Sigmoid colon (tissue), 7 donors: ENCODE results near the gene CDC42BPB. TPM values are rescaled to one million over a fixed set of nuclear protein-coding genes. Genes with fewer than 3 reads are reported as not detected.

Source experiments
- DNase-seq: peaks from one replicate; pipeline ENCODE4 v3.0.0-alpha.2; 2019
- H3K27ac ChIP-seq, 4 donors: fragments of 200-600 bp; sonication (generic); one replicate each; pipeline ENCODE4 v1.5.1; 2016 to 2019; ENCODE audit warnings: mild to moderate bottlenecking in 1 of 4
- H3K27me3 ChIP-seq, 3 donors: fragments of 200-600 bp; sonication (generic); one replicate each; pipeline ENCODE4 v1.5.1; 2019; ENCODE audit warnings: mild to moderate bottlenecking in 1 of 3
- H3K36me3 ChIP-seq, 4 donors: fragments of 200-600 bp; sonication (generic); one replicate each; pipeline ENCODE4 v1.5.1; 2016 to 2019
- H3K4me1 ChIP-seq, 4 donors: fragments of 200-600 bp; sonication (generic); one replicate each; pipeline ENCODE4 v1.5.1; 2017 to 2019
- H3K4me3 ChIP-seq, 4 donors: fragments of 200-600 bp; sonication (generic); one replicate each; pipeline ENCODE4 v1.5.1; 2017 to 2019; ENCODE audit warnings: mild to moderate bottlenecking in 2 of 4, moderate library complexity in 1 of 4
- H3K9me3 ChIP-seq, 4 donors: fragments of 200-600 bp in 3 of 4; sonication (generic) in 3 of 4; one replicate each; pipeline versions ENCODE4 v1.5.1 to v1.6.1; 2013 to 2019
- CTCF ChIP-seq, 4 experiments: fragments of 450-650 bp in 3 of 4; fragments of 200-600 bp in 1 of 4; IDR thresholded peaks; one replicate each; pipeline ENCODE4 v1.5.1; 2016 to 2019; ENCODE audit warnings: antibody characterized with exemption in 4 of 4, mild to moderate bottlenecking in 3 of 4, moderate library complexity in 2 of 4
- EP300 ChIP-seq, 4 donors: sonication (generic); formaldehyde crosslinking; IDR thresholded peaks; one replicate each; pipeline ENCODE4 v1.6.1; 2017; ENCODE audit warnings: antibody characterized with exemption in 4 of 4
- POLR2A ChIP-seq, 2 donors: fragments of 450-650 bp; IDR thresholded peaks; one replicate each; pipeline ENCODE4 v1.6.1; 2016; ENCODE audit warnings: antibody characterized with exemption in 2 of 2, mild to moderate bottlenecking in 2 of 2, moderate library complexity in 2 of 2
- POLR2AphosphoS5 ChIP-seq, 4 donors: sonication (generic); formaldehyde crosslinking; IDR thresholded peaks; one replicate each; pipeline ENCODE4 v1.6.1; 2017; ENCODE audit warnings: antibody characterized with exemption in 4 of 4
- WGBS, 2 donors: extraction: QIAGEN DNeasy Blood & Tissue Kit; methylation state at CpG; one replicate each; pipeline ENCODE4 v1.1.7; 2013; 5-methylcytosine and 5-hydroxymethylcytosine counted together
- intact Hi-C: fragments of 100-400 bp; cut with DNase I; formaldehyde crosslinking; loops from one replicate; pipeline ENCODE4 v1.15.1; 2023
- polyA plus RNA-seq, 3 donors: library from polyadenylated mRNA; stranded (reverse); fragments of 200-250 nt; gene quantifications; one replicate each; pipeline ENCODE4 v1.2.3, GENCODE V29; 2013
- total RNA-seq, 4 donors: library from RNA; depleted of rRNA; stranded (reverse); fragments of >200 nt; gene quantifications; one replicate each; pipeline ENCODE4 v1.1.0, GENCODE V29; 2016
- donor health status: healthy with polysubstance abuse.
- donor health status: Bipolar disorder and iron deficiency.
- donor health status: healthy.

Gene CDC42BPB
- total and polyA plus RNA-seq, 7 donors, result 18.0 to 82.3 (median 58.5) TPM

GRCh38 chr14:102988054-102988453 lies 69.3 kb downstream of the CDC42BPB start:
- DNase-seq, result no peak
- no peak for TF ChIP-seq EP300 (IDR thresholded peaks at IDR 0.05)
- no peak for TF ChIP-seq POLR2AphosphoS5 (IDR thresholded peaks at IDR 0.05)
- TF ChIP-seq POLR2A (IDR thresholded peaks at IDR 0.05), result no peak
- TF ChIP-seq CTCF (IDR thresholded peaks at IDR 0.05), result no peak
- no peak overlapping the region for H3K27ac ChIP-seq
- no peaks in the 10 kb centered on the region for H3K4me1 ChIP-seq
- no peak overlapping the region for H3K4me3 ChIP-seq
- WGBS, 2 donors, result 98 to 100% methylated on average over 1 of the region's 1 CpG
- intact Hi-C loops, result no loop called here
- H3K36me3 ChIP-seq, result peaks cover 5 to 93% (median 28%) of the 10 kb centered on the region in 4 donors
- no peaks in the 10 kb centered on the region for H3K27me3 ChIP-seq
- H3K9me3 ChIP-seq, result peaks cover 0 to 8% (median 6%) of the 10 kb centered on the region in 4 donors

- Histone ChIP-seq H3K4me1 (no peaks in the 10 kb centered on the region), H3K36me3 (peaks cover 5 to 96% (median 30%) of the 10 kb centered on the region in 4 donors), H3K27me3 (no peaks in the 10 kb centered on the region), H3K4me3 (no peak overlapping the region), H3K9me3 (peaks cover 0 to 8% (median 6%) of the 10 kb centered on the region in 4 donors), H3K27ac (no peak overlapping the region)
- DNase-seq, result no peak
- intact Hi-C loops, result no loop called here
- WGBS, 2 donors, result 92 to 93% methylated on average over 19 of the region's 19 CpGs
- TF ChIP-seq CTCF (IDR thresholded peaks at IDR 0.05) (no peak), EP300 (IDR thresholded peaks at IDR 0.05) (no peak), POLR2AphosphoS5 (IDR thresholded peaks at IDR 0.05) (no peak), POLR2A (IDR thresholded peaks at IDR 0.05) (no peak)
Measured at GRCh38 chr14:102986810-102987579, 70.4 kb downstream of the CDC42BPB start.

- H3K27me3 ChIP-seq, result no peaks in the 10 kb centered on the region
- peaks cover 0 to 8% (median 6%) of the 10 kb centered on the region in 4 donors for H3K9me3 ChIP-seq
- WGBS, 2 donors, result 87% methylated on average over 10 of the region's 10 CpGs
- intact Hi-C loops, result no loop called here
- H3K27ac ChIP-seq, result no peak overlapping the region
- TF ChIP-seq EP300 (IDR thresholded peaks at IDR 0.05) (no peak), POLR2AphosphoS5 (IDR thresholded peaks at IDR 0.05) (no peak), POLR2A (IDR thresholded peaks at IDR 0.05) (no peak), CTCF (IDR thresholded peaks at IDR 0.05) (no peak)
- DNase-seq, result no peak
- no peak overlapping the region for H3K4me3 ChIP-seq
- H3K4me1 ChIP-seq, result no peaks in the 10 kb centered on the region
- peaks cover 5 to 96% (median 37%) of the 10 kb centered on the region in 4 donors for H3K36me3 ChIP-seq
Measured at GRCh38 chr14:102985665-102986064, 71.7 kb downstream of the CDC42BPB start.

GRCh38 chr14:102984336-102985102 lies 72.8 kb downstream of the CDC42BPB start:
- Histone ChIP-seq H3K4me3 (no peak overlapping the region), H3K27me3 (no peaks in the 10 kb centered on the region), H3K36me3 (peaks cover 9 to 96% (median 41%) of the 10 kb centered on the region in 4 donors), H3K4me1 (no peaks in the 10 kb centered on the region), H3K27ac (no peak overlapping the region), H3K9me3 (peaks cover 0 to 8% (median 6%) of the 10 kb centered on the region in 4 donors)
- WGBS, 2 donors, result 95 to 96% methylated on average over 19 of the region's 19 CpGs
- intact Hi-C loops, result no loop called here
- no peak for DNase-seq
- no peak for TF ChIP-seq POLR2AphosphoS5 (IDR thresholded peaks at IDR 0.05)
- no peak for TF ChIP-seq CTCF (IDR thresholded peaks at IDR 0.05)
- no peak for TF ChIP-seq POLR2A (IDR thresholded peaks at IDR 0.05)
- no peak for TF ChIP-seq EP300 (IDR thresholded peaks at IDR 0.05)
